Panc1 (cell line): ENCODE results near the gene HCAR2. TPM values are rescaled to one million over a fixed set of nuclear protein-coding genes. Genes with fewer than 3 reads are reported as not detected.
"Not testable (repeated sequence)": the region's sequence is repeated elsewhere in the genome, so short reads cannot be mapped to it uniquely, and the experiment has no call there.

ENCODE experiments used
- ATAC-seq: fragments of 200-7000 bp; cut with Tn5 transposase; 2 replicates; pipeline ENCODE4 v1.9.1; 2020; ENCODE audit warnings: mild to moderate bottlenecking, moderate library complexity
- BruUV-seq: library from RNA; stranded (reverse); fragments of 400-500 nt; replicated peaks from 2 replicates; lab custom pipeline; 2021; lab: Mats Ljungman, UMichigan
- CTCF ChIA-PET: fragments of 300-600 bp; sonication (Branson Sonifier 250); formaldehyde crosslinking; loops from one replicate; lab custom pipeline; 2022; ENCODE audit warnings: antibody characterized with exemption; lab: Charles Lee
- POLR2A ChIA-PET: fragments of 300-600 bp; sonication (Branson Sonifier 250); formaldehyde crosslinking; loops from one replicate; lab custom pipeline; 2022; ENCODE audit warnings: antibody characterized with exemption; lab: Charles Lee
- DNase-seq: peaks from one replicate; pipeline ENCODE4 v3.0.0-alpha.2; 2010; ENCODE audit warnings: low read depth, low spot score
- H3K27ac ChIP-seq: 2 replicates; pipeline ENCODE4 v1.5.1; 2011; ENCODE audit warnings: mild to moderate bottlenecking, low read length, inconsistent platforms
- H3K27me3 ChIP-seq: fragments of 200-500 bp; sonication (Bioruptor generic); 2 replicates; pipeline ENCODE4 v1.6.0; 2014; ENCODE audit warnings: low read length, inconsistent platforms; ENCODE audit not compliant: control insufficient read depth, insufficient read depth
- H3K36me3 ChIP-seq: fragments of 200-500 bp; sonication (Bioruptor generic); 2 replicates; pipeline ENCODE4 v1.5.1; 2014; ENCODE audit warnings: inconsistent platforms, mild to moderate bottlenecking, low read length, moderate library complexity; ENCODE audit not compliant: control insufficient read depth, insufficient read depth
- H3K4me1 ChIP-seq: 2 replicates; pipeline ENCODE4 v1.5.1; 2011; ENCODE audit warnings: inconsistent platforms, mild to moderate bottlenecking, low read length, moderate library complexity; ENCODE audit not compliant: control insufficient read depth, insufficient read depth
- H3K4me3 ChIP-seq, 2 experiments: 2 replicates each; pipeline ENCODE4 v1.5.1; 2011 to 2012; ENCODE audit warnings: low read depth in 2 of 2, low read length in 2 of 2, mild to moderate bottlenecking in 2 of 2, inconsistent platforms in 1 of 2, moderate library complexity in 1 of 2
- H3K9me3 ChIP-seq: fragments of 200-500 bp; sonication (Bioruptor generic); 2 replicates; pipeline ENCODE4 v1.5.1; 2014; ENCODE audit warnings: low read depth, mild to moderate bottlenecking, inconsistent platforms, low read length, moderate library complexity; ENCODE audit not compliant: control insufficient read depth, insufficient read depth
- CTCF ChIP-seq: fragments of 450-650 bp; IDR thresholded peaks from 2 replicates; pipeline ENCODE4 v1.5.1; 2017; ENCODE audit warnings: mild to moderate bottlenecking
- POLR2AphosphoS5 ChIP-seq: IDR thresholded peaks from 2 replicates; pipeline ENCODE4 v1.6.1; 2012; ENCODE audit warnings: mild to moderate bottlenecking, low read depth, low read length, moderate library complexity
- REST ChIP-seq, 2 experiments: IDR thresholded peaks; 2 replicates each; pipeline ENCODE4 v1.6.1; 2011 to 2012; ENCODE audit warnings: low read depth in 2 of 2, control low read depth in 1 of 2, low read length in 1 of 2, mild to moderate bottlenecking in 1 of 2, moderate library complexity in 1 of 2; ENCODE audit not compliant: insufficient read depth in 1 of 2
- SIN3A ChIP-seq: IDR thresholded peaks from 2 replicates; pipeline ENCODE4 v1.6.1; 2012; ENCODE audit warnings: low read depth, mild to moderate bottlenecking, low read length, moderate library complexity, borderline replicate concordance; ENCODE audit not compliant: insufficient read depth
- TCF7L2 ChIP-seq: IDR thresholded peaks from 2 replicates; pipeline ENCODE4 v1.6.1; 2011; ENCODE audit warnings: mild to moderate bottlenecking, low read depth, low read length, inconsistent platforms
- in situ Hi-C: cut with HindIII; loops from 2 replicates; pipeline ENCODE4 v1.10.0; 2016; ENCODE audit warnings: low sequenced_read_pairs, low pct_unique_long_range_greater_than_20kb
- intact Hi-C: fragments of 100-400 bp; cut with micrococcal nuclease; formaldehyde crosslinking; loops from one replicate; pipeline ENCODE4 v1.10.0; 2022; ENCODE audit not compliant: unreplicated experiment
- total RNA-seq: library from RNA; stranded (reverse); gene quantifications from one replicate; pipeline ENCODE4 v1.2.1, GENCODE V29; 2021; ENCODE audit not compliant: unreplicated experiment

HCAR2 gene
- total RNA-seq, 1 experiment from 2014 or later = not detected

DNA sequence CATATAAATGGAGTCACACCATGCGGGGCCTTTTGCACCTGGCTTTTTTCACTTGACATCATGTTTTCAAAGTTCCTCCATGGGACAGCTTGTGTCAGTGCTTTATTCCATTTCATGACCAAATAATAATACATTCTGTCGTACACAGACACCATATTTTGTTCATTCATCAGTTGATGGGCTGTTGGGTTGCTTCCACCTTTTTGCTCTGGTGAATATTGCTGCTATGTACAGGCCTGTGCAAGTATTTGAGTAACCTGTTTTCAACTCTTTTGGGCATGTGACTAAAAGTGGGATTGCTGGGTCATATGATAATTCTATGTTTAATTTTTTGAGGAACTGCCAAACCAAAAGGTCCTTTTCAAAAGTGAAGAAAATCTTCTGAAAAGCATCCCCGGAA, 46.9 kb downstream of the HCAR2 start:
- in situ Hi-C loops = no loop called here
- H3K27ac ChIP-seq = no peak overlapping the region
- H3K9me3 ChIP-seq = no peaks in the 10 kb centered on the region
- intact Hi-C loops = no loop called here
- H3K27me3 ChIP-seq = no peaks in the 10 kb centered on the region
- BruUV-seq = no TSS peak
- CTCF ChIA-PET = no interaction called here
- DNase-seq (no peak), ATAC-seq (no peak)
- POLR2A ChIA-PET = no interaction called here
- H3K36me3 ChIP-seq = no peaks in the 10 kb centered on the region
- TF ChIP-seq TCF7L2 (no peak), REST (IDR thresholded peaks at IDR 0.05; ENCODE audit: insufficient read depth in 1 of 2, low read depth in 2 of 2, low read length in 1 of 2) (no peak), SIN3A (no peak), POLR2AphosphoS5 (no peak), CTCF (no peak)
- no peaks in the 10 kb centered on the region; the same call in 1 of the 2 replicates for H3K4me1 ChIP-seq
- no peak overlapping the region for H3K4me3 ChIP-seq

DNA sequence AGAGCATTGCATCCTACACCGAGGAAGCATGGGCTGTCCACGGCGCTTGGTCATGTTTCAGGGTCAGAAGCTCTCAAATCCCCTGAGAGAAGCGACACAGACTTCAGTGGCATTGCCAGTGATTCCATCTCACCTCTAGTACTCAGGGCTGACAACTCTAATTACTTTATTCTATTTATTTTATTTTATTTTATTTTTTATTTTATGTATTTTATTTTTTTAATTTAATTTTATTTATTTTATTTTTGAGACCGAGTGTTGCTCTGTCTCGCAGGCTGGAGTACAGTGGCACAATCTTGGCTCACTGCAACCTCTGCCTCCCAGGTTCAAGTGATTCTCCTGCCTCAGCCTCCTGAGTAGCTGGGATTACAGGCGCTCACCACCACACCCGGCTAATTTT, 49.9 kb downstream of the HCAR2 start:
- POLR2A ChIA-PET, in situ Hi-C loops, H3K9me3 ChIP-seq, H3K27ac ChIP-seq, H3K27me3 ChIP-seq, DNase-seq, ATAC-seq, H3K4me3 ChIP-seq, H3K4me1 ChIP-seq, intact Hi-C loops, CTCF ChIA-PET, BruUV-seq, H3K36me3 ChIP-seq: not testable (repeated sequence)

DNA sequence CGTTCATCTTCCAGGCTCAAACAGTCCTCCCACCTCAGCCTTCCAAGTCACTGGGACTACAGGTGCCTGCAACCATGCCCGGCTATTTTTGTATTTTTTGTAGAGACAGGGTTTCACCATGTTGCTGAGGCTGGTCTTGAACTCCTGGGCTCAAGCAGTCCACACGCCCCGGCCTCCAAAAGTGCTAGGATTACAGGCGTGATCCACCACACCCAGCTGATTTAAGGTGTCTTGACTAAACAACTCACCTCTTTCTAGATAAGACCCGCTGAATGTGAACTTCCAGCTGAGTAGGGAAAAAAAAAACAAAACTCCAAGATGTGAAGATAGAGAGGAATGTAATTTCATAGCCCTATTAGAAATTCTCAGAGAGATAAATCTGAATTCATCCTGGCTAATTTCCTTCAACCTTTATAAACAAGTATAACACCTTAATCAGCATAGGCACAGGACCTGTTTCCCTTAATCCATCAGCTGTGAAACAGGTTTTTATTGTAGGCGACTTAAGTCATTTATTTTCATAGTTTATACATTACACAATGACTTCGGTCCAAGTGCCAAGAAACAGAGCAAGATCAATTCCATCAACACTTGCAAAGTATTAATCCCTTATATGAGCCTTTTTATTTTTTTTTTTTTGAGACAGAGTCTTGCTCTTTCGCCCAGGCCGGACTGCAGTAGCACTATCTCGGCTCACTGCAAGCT, 51.5 kb downstream of the HCAR2 start:
- H3K27me3 ChIP-seq = no peaks in the 10 kb centered on the region
- no peak overlapping the region for H3K27ac ChIP-seq
- DNase-seq = no peak
- intact Hi-C loops (no loop called here), in situ Hi-C loops (no loop called here)
- no peaks in the 10 kb centered on the region; the same call in 1 of the 2 replicates for H3K4me1 ChIP-seq
- H3K36me3 ChIP-seq = no peaks in the 10 kb centered on the region
- ATAC-seq = no peak
- no TSS peak for BruUV-seq
- H3K9me3 ChIP-seq = no peaks in the 10 kb centered on the region
- POLR2A ChIA-PET = no interaction called here
- H3K4me3 ChIP-seq = no peak overlapping the region
- TF ChIP-seq TCF7L2 (no peak), REST (IDR thresholded peaks at IDR 0.05; ENCODE audit: insufficient read depth in 1 of 2, low read depth in 2 of 2, low read length in 1 of 2) (no peak), POLR2AphosphoS5 (no peak), SIN3A (no peak), CTCF (no peak)
- CTCF ChIA-PET = interaction anchor here (0.7 kb wide), 1 partner anchor 10 kb away, joined by 8 read pairs; no protein-coding TSS in a partner anchor
